ENCODE data around the gene DNAH1. TPM values are rescaled to one million over a fixed set of nuclear protein-coding genes. Genes with fewer than 3 reads are reported as not detected.
A peak's percentile ranks its signal among the peaks of the same experiment; 100 is the strongest.

The DNAH1 gene
- total RNA-seq, 1 donor from 2014 or later: 2.3 TPM

DNA sequence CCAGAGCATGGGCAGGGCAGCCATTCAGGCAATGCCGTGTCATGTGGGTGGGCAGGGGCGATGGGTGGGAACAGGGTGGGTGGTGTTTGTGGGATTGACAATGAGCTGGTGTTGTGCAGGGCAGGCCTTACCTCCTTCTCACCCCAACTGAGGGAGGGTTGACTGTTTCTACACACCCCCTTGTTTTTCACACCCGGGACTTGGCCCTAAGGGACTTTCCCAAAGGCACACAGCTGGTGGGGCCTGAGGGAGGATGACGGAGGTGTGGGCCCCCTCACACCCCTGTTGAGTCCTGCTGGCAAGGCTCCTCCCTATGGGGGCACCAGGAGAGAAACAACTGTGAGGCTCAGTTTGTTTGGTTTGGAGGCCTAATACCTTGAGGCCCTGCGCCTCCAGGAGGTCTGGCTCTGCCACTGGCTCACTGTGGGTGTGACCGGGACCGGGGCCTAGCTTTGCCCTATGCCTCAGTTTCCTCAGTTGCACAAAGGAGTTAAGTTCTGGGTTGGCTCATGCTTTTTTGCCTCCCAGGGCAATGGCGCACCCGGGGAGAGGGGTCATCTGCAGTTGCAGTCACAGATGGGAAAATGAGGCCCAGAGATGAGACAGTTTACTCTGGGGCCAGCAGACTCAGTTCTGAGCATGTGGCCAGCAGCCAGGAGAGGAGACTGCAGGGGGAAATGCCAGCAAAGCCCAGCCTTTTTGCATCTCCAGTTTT lies 5.1 kb upstream of the DNAH1 start:
- no peak for DNase-seq (ENCODE audit: low read depth)

GRCh38 chr3:52311576-52312119 lies 4.5 kb upstream of the DNAH1 start:
- DNase-seq (ENCODE audit: low read depth): no peak

DNA sequence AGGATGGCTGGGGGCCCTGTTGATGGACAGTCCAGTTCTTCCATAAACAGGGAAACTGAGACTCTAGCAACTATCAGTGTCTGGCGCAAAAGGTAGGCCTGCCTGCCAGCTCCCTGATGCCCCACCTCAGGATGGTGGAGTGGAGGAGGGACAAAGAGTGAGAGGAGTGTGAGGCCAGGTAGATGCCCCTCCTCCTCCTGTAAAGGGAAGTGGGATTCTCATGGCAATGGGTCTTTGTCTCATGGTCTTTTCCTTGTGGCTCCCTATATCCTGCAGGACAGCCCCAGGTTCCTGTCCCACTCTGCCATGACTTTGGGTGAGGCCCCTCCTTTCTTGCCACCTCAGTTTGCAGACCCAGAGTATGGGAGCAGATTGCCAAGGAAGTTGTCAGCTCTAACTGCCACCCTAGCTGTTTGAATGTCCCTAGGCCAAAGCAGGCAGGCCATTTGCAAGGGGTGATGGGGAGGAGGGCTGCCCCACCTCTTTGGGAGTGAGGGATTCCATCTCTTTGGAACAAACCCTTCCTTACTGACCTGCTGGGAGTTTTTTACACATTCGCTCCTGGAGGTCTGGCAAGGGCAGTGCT lies 2.8 kb upstream of the DNAH1 start:
- no peak for DNase-seq (ENCODE audit: low read depth)

DNA sequence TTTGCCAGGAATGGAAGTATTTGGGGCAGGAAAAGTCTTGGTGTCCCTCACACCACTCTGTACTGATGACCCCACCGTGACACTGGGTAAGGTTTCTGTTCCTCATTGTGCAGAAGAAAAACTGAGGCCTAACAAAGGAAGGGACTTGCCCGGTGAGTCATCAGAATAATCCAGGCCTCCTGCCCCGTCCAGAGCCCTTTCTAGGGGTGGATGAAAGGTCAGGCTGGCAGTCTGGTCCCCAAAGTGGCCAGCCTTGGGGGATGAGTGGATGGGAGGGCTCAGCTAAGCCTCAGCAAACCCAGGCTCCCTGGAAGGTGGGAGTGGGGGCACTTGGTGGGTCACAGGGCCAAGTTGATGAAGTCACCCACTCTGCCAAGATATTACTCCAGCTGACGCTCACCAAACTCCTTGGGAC lies 2.3 kb upstream of the DNAH1 start:
- DNase-seq (ENCODE audit: low read depth): peak; percentile 66

- DNase-seq (ENCODE audit: low read depth): peak; percentile 14
These were observed 1.6 kb upstream of the DNAH1 start for GRCh38 chr3:52314489-52314888.

DNA sequence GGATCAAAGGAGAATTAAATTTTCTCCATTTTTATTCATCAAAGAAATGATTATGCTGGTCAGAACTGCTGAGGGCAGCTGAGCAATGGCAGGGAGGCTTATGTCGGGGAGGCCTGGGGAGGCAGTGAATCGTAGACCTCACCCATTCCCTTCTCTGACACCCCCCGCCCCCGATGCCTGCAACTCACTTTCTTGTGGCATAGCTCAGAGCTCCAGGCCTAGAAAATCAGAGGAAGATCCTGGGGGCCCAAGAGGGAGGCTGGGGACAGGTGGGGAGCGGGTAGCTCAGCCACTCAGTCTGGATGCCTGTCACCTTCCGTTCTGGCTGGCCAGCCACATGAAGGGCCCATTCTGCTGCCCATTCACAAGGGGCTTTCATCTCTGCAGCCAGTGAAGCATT lies 1.1 kb upstream of the DNAH1 start:
- DNase-seq (ENCODE audit: low read depth): no peak

- DNase-seq (ENCODE audit: low read depth): peak; percentile 14
These were observed 1.3 kb downstream of the DNAH1 start for GRCh38 chr3:52317208-52318000.

- DNase-seq (ENCODE audit: low read depth): no peak
These were observed 2.2 kb downstream of the DNAH1 start for GRCh38 chr3:52318186-52318816.

DNA sequence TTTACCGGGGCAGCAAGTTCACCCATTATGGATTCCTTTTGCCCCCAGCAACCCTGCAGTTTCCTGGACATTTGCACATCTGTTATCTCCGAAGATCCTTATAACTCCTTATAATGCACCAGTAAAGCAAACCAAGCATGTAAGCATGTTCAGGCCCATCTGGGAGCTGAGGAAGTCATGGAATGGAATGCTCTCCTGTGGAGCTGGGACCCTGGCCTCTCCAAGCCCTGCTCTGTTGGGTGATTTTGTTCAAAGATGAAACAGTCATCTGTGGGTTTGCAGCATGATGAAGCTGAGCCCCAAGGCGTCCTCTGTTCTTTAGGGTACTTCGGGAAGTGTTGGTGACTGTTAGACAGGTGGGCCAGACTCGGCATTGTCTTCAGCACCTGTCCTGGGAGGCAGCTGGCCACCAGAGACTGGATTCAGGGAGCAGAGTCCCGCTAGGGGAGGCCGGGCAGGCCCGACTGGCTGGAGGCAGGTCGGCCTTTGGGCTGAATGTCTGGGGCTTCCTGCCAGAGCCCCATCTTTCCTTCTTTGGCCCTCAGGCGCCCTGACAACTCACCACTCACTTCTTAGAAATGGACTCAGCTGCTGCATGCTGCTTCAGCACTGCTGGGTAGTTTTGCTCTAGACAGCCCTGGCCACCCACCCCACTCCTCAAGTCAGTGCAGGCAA lies 3.9 kb downstream of the DNAH1 start:
- DNase-seq (ENCODE audit: low read depth): no peak

- DNase-seq (ENCODE audit: low read depth): no peak
These were observed 5.4 kb downstream of the DNAH1 start for GRCh38 chr3:52321481-52321880.

GRCh38 chr3:52322466-52322865 lies 6.3 kb downstream of the DNAH1 start:
- no peak for DNase-seq (ENCODE audit: low read depth)

- peak; percentile 16 for DNase-seq (ENCODE audit: low read depth)
These were observed 7.6 kb downstream of the DNAH1 start for GRCh38 chr3:52323526-52324295.

- DNase-seq (ENCODE audit: low read depth): no peak
These were observed 8.6 kb downstream of the DNAH1 start for GRCh38 chr3:52324676-52325075.

- DNase-seq (ENCODE audit: low read depth): no peak
These were observed 9.6 kb downstream of the DNAH1 start for GRCh38 chr3:52325686-52326085.

- DNase-seq (ENCODE audit: low read depth): no peak
These were observed 10.9 kb downstream of the DNAH1 start for GRCh38 chr3:52326976-52327375.

DNA sequence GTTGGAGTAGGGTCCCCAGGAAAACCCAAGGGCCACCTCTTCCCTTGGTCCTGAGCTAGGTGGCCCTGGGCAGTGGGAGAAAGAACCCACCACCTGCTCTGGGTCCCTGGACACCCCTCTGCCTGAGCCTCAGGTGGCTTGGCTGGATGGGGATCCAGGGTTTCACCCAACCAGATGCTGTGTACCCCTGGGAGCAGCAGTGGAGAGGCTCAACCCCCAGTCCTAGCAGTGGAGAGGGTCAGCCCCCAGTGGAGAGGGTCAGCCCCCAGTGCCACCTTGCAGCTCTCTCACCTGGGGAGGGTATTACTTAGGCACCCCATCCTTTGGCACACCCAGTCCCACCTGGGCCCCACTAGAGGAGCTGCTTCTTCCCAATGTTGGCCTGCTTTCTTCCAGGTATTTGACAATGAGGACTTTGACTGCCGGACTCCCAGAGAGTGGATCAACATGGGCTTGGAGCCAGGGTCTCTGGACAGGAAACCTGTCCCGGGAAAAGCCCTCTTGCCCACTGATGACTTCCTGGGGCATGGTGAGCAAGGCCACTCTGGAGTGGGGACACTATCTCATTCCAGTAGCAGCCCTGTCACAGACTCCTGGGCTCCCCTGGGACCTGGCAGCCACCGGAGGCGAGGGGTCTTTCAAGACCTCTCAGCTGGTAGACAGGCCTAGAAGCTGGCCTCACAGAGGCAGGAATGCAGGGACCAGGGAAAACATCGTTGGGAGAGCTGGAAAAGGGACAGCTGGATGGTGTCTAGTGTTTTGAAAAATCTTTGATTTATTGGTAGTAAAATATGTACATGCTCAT lies 11.6 kb downstream of the DNAH1 start:
- no peak for DNase-seq (ENCODE audit: low read depth)

GRCh38 chr3:52328536-52329080 lies 12.5 kb downstream of the DNAH1 start:
- DNase-seq (ENCODE audit: low read depth): no peak

DNA sequence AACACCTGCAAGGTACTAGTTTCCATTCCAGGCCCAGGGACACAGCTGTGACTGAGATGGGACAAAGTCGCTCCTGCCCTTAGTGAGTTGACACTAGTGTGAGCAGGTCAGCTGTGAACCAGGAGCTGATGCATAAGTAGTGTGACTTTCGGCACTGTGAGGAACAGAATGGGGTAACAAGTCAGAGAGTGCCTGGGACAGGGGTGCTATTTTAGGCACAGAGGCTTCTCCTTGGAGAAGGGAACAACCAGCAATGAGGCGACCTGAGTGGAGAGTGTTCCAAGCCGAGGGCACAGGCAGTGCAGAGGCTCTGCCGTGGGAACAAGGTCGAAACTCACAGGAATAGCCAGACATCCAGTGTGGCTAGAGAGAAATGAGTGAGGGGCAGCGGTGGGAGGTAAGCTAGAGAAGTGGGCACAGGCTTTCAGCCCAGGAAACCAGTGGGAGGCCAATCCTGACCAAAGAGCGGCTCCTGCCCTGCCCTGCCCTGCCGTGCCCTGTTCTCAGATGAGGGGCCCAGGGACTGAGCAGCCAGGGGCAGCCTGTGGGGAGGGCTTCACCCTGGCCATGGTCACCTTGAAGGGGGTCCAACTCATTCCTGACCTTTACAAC lies 14.2 kb downstream of the DNAH1 start:
- DNase-seq (ENCODE audit: low read depth): no peak

- no peak for DNase-seq (ENCODE audit: low read depth)
These were observed 15.0 kb downstream of the DNAH1 start for GRCh38 chr3:52331091-52331490.
